Measurements from ENCODE around the gene MPZL2. TPM values are rescaled to one million over a fixed set of nuclear protein-coding genes. Genes with fewer than 3 reads are reported as not detected.

Gene MPZL2
- total and polyA plus RNA-seq, 10 of the 15 experiments (the other 5 are each of a cell fraction or from before 2014, with no cell fraction given), result 0.81 to 4.8 (median 3.1) TPM

GRCh38 chr11:118294053-118294452 lies 30.0 kb upstream of the MPZL2 start:
- H3K9me3 ChIP-seq (replicated peaks; ENCODE audit: control insufficient read depth, insufficient read depth, low read length), result no peaks in the 10 kb centered on the region
- no peak overlapping the region for H3K27ac ChIP-seq (ENCODE audit: control insufficient read depth, insufficient read depth)
- no peak overlapping the region for H3K9ac ChIP-seq (ENCODE audit: control insufficient read depth, insufficient read depth, low read length)
- intact Hi-C loops (cut with micrococcal nuclease; ENCODE audit: unreplicated experiment) (loop anchor here (10.0 kb wide), 1 partner anchor 281 kb away; the partner anchor contains the start of gene ARCN1), in situ Hi-C loops (cut with MboI) (loop anchor here (5.0 kb wide), 1 partner anchor 97 kb away; no protein-coding TSS in a partner anchor)
- ChIA-PET RAD21 (ENCODE audit: unreplicated experiment) (no interaction called here), SMC1A (ENCODE audit: uncharacterized antibody, unreplicated experiment) (interaction anchor here (1.7 to 2.4 kb wide), 2 partner anchors 95 to 99 kb away, joined by 4 to 28 read pairs; no protein-coding TSS in a partner anchor), POLR2A (interaction anchor here (0.6 kb wide), 2 partner anchors 45 to 55 kb away, joined by 3 read pairs; no protein-coding TSS in a partner anchor), CTCF (interaction anchor here (0.9 to 3.3 kb wide), 4 partner anchors 12 to 123 kb away, joined by 5 to 72 read pairs (median 36); no protein-coding TSS in a partner anchor)
- no peak for ATAC-seq
- H3K79me2 ChIP-seq (ENCODE audit: control insufficient read depth, insufficient read depth, low read length), result no peaks in the 10 kb centered on the region
- H3K4me2 ChIP-seq (ENCODE audit: control insufficient read depth, insufficient read depth), result no peak overlapping the region
- FAIRE-seq, result no peak
- no peaks in the 10 kb centered on the region for H3K36me3 ChIP-seq (ENCODE audit: control insufficient read depth in 2 of 2, insufficient read depth in 2 of 2, low read length in 1 of 2)
- H3K27me3 ChIP-seq (replicated peaks in 1 of 2; ENCODE audit: control insufficient read depth in 2 of 2, insufficient read depth in 2 of 2, low read length in 1 of 2), result no peaks in the 10 kb centered on the region; a peak in 2 of 4 replicates
- DNase-seq (ENCODE audit: low read depth, low spot score), result no peak
- H3K4me3 ChIP-seq, result no peak overlapping the region
- no peaks in the 10 kb centered on the region for H3K4me1 ChIP-seq (ENCODE audit: control insufficient read depth, insufficient read depth, low read length)
- BruUV-seq (replicated peaks), result no TSS peak
- 12% methylated on average over 2 of the region's 2 CpGs for WGBS (ENCODE audit: insufficient coverage, insufficient replicate concordance, low lambda C conversion rate, missing lambda C conversion rate)
- H4K20me1 ChIP-seq (ENCODE audit: control insufficient read depth, insufficient read depth), result no peaks in the 10 kb centered on the region
- H2AFZ ChIP-seq (ENCODE audit: control insufficient read depth, low read depth, low read length), result no peak overlapping the region
- TF ChIP-seq NR2C2 (IDR thresholded peaks at IDR 0.05; ENCODE audit: borderline replicate concordance, control insufficient read depth, insufficient read length, low read depth) (no peak), SMAD1 (IDR thresholded peaks at IDR 0.05; ENCODE audit: low read depth, partially characterized antibody) (no peak), MTA3 (IDR thresholded peaks at IDR 0.05; ENCODE audit: borderline replicate concordance, low read length) (no peak), JUNB (IDR thresholded peaks at IDR 0.05) (no peak), GABPA (IDR thresholded peaks at IDR 0.05; ENCODE audit: low read depth) (no peak), FOS (IDR thresholded peaks at IDR 0.05; ENCODE audit: borderline replicate concordance, extremely low read depth, insufficient read length) (no peak), E2F4 (IDR thresholded peaks at IDR 0.05; ENCODE audit: low read depth, low read length) (no peak), ZBED1 (IDR thresholded peaks at IDR 0.05; ENCODE audit: borderline replicate concordance) (no peak), HCFC1 (IDR thresholded peaks at IDR 0.05; ENCODE audit: low read length) (no peak), SIN3A (IDR thresholded peaks at IDR 0.05; ENCODE audit: low read depth, low read length) (no peak), TAF1 (IDR thresholded peaks at IDR 0.05; ENCODE audit: borderline replicate concordance, low read depth, low read length) (no peak), CTCF (IDR thresholded peaks at IDR 0.05 in 2 of 3, conservative IDR thresholded peaks at IDR 0.05 in 1 of 3; ENCODE audit: control insufficient read depth in 2 of 3, extremely low read depth in 1 of 3, insufficient read depth in 1 of 3, low read depth in 3 of 3, low read length in 3 of 3) (no peak), WRNIP1 (IDR thresholded peaks at IDR 0.05; ENCODE audit: borderline replicate concordance, low read depth, low read length) (no peak), ESRRA (IDR thresholded peaks at IDR 0.05; ENCODE audit: low read length) (no peak), FOXK2 (IDR thresholded peaks at IDR 0.05) (no peak), IKZF2 (IDR thresholded peaks at IDR 0.05) (no peak), SMAD5 (IDR thresholded peaks at IDR 0.05; ENCODE audit: low read depth) (no peak), MYC (IDR thresholded peaks at IDR 0.05; ENCODE audit: insufficient read depth, insufficient read length, insufficient replicate concordance, low read length, severe bottlenecking) (no peak), ATF7 (IDR thresholded peaks at IDR 0.05; ENCODE audit: low read depth) (no peak), HDAC6 (IDR thresholded peaks at IDR 0.05; ENCODE audit: unreplicated experiment) (no peak)

Data from GM12878 (cell line).